PC-3 (cell line): Measurements from ENCODE around the gene MEDAG. TPM values are rescaled to one million over a fixed set of nuclear protein-coding genes. Genes with fewer than 3 reads are reported as not detected.

ENCODE experiments used
- ATAC-seq: fragments of 200-7000 bp; cut with Tn5 transposase; 2 replicates; pipeline ENCODE4 v1.9.1; 2020; ENCODE audit warnings: mild to moderate bottlenecking, moderate library complexity
- BruUV-seq: library from RNA; stranded (reverse); fragments of 400-500 nt; replicated peaks from 2 replicates; lab custom pipeline; 2021; lab: Mats Ljungman, UMichigan
- CTCF ChIA-PET: fragments of 300-600 bp; sonication (Branson Sonifier 250); formaldehyde crosslinking; loops from one replicate; lab custom pipeline; 2022; ENCODE audit warnings: antibody characterized with exemption; lab: Charles Lee
- POLR2A ChIA-PET: fragments of 300-600 bp; sonication (Branson Sonifier 250); formaldehyde crosslinking; loops from one replicate; lab custom pipeline; 2022; ENCODE audit warnings: antibody characterized with exemption; ENCODE audit not compliant: unreplicated experiment; lab: Charles Lee
- DNase-seq: peaks from one replicate; pipeline ENCODE4 v3.0.0-alpha.2; 2015
- H2AFZ ChIP-seq: fragments of 300-600 bp; sonication (generic); 2 replicates; pipeline ENCODE4 v1.6.0; 2016; ENCODE audit warnings: antibody characterized with exemption, low read length
- H3F3A ChIP-seq: fragments of 300-600 bp; sonication (generic); one replicate; pipeline ENCODE4 v1.6.0; 2017; ENCODE audit warnings: antibody characterized with exemption, low read length, control low read depth, mild to moderate bottlenecking; ENCODE audit not compliant: unreplicated experiment
- H3K27ac ChIP-seq: fragments of 300-600 bp; sonication (generic); 2 replicates; pipeline ENCODE4 v1.5.1; 2016; ENCODE audit warnings: mild to moderate bottlenecking, low read length
- H3K27me3 ChIP-seq: fragments of 300-600 bp; sonication (generic); 2 replicates; pipeline ENCODE4 v1.6.1; 2016; ENCODE audit warnings: low read length, mixed read lengths
- H3K36me3 ChIP-seq: fragments of 300-600 bp; sonication (generic); 2 replicates; pipeline ENCODE4 v1.6.1; 2016; ENCODE audit warnings: low read depth, mixed run types, low read length, mixed read lengths
- H3K4me1 ChIP-seq: fragments of 300-600 bp; sonication (generic); 2 replicates; pipeline ENCODE4 v1.5.1; 2016; ENCODE audit warnings: low read length; ENCODE audit not compliant: insufficient read depth
- H3K4me2 ChIP-seq: fragments of 300-600 bp; sonication (generic); 2 replicates; pipeline ENCODE4 v1.6.0; 2016; ENCODE audit warnings: low read length
- H3K4me3 ChIP-seq: fragments of 300-600 bp; sonication (generic); 2 replicates; pipeline ENCODE4 v1.5.1; 2016; ENCODE audit warnings: mild to moderate bottlenecking, low read length, mixed read lengths
- H3K79me2 ChIP-seq: fragments of 300-600 bp; sonication (generic); 2 replicates; pipeline ENCODE4 v1.6.1; 2017; ENCODE audit warnings: low read length, mixed read lengths
- H3K9ac ChIP-seq: fragments of 300-600 bp; sonication (generic); 2 replicates; pipeline ENCODE4 v1.6.0; 2016; ENCODE audit warnings: mild to moderate bottlenecking, low read length
- H3K9me2 ChIP-seq: fragments of 300-600 bp; sonication (generic); replicated peaks from 2 replicates; pipeline ENCODE4 v1.6.1; 2016; ENCODE audit warnings: mixed run types, low read length, mixed read lengths
- H3K9me3 ChIP-seq: fragments of 300-600 bp; sonication (generic); 2 replicates; pipeline ENCODE4 v1.6.1; 2016; ENCODE audit warnings: low read length, mixed read lengths
- H4K20me1 ChIP-seq: fragments of 300-600 bp; sonication (generic); 2 replicates; pipeline ENCODE4 v1.6.1; 2016; ENCODE audit warnings: low read length, mixed read lengths
- EZH2 ChIP-seq: fragments of 300-600 bp; sonication (generic); IDR thresholded peaks from one replicate; pipeline ENCODE4 v1.6.1; 2017; ENCODE audit warnings: antibody characterized with exemption, mild to moderate bottlenecking, low read length; ENCODE audit not compliant: unreplicated experiment
- EZH2phosphoT487 ChIP-seq: fragments of 300-600 bp; sonication (generic); IDR thresholded peaks from 2 replicates; pipeline ENCODE4 v1.6.1; 2018; ENCODE audit warnings: mild to moderate bottlenecking, antibody characterized with exemption, low read length, borderline replicate concordance
- intact Hi-C: fragments of 100-400 bp; cut with micrococcal nuclease; formaldehyde crosslinking; loops from 2 replicates; pipeline ENCODE4 v1.9.0; 2023
- total RNA-seq: library from RNA; depleted of rRNA; stranded (reverse); fragments of >200 nt; gene quantifications from 2 replicates; pipeline ENCODE4 v1.2.3, GENCODE V29; 2014
- TF ChIP-seq, protein P1 (sequence below): fragments of 300-600 bp; sonication (generic); conservative IDR thresholded peaks from 2 replicates; pipeline ENCODE4 v1.5.1; 2017; ENCODE audit warnings: antibody characterized with exemption, low read depth, mild to moderate bottlenecking, low read length

MEDAG gene
- total RNA-seq, 1 experiment from 2014 or later, result not detected

DNA sequence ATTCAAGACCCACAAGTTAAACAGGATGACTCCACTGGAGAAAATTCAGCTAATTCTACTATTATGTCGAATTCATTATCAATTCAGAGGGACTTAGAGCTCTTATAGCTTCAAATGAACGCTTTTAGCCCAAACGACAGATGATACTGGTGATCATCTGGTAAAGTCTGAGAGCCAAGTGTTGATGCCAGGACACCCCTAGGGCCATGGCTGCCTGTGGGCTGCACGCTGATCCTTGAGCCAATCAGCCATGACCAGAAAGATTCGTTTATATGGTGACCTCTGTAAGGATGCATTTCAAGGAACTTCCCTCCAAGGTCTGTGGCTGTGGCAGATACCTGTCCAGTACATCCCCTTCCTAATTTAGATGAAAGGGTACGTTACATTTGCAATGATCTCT lies 10.9 kb downstream of the MEDAG start:
- Histone ChIP-seq H3K4me3 (no peak overlapping the region), H3K79me2 (no peaks in the 10 kb centered on the region), H2AFZ (no peak overlapping the region), H3K27me3 (peaks cover 70% of the 10 kb centered on the region), H3K36me3 (no peaks in the 10 kb centered on the region), H3K4me1 (no peaks in the 10 kb centered on the region), H3K4me2 (no peak overlapping the region), H4K20me1 (no peaks in the 10 kb centered on the region), H3K27ac (no peak overlapping the region), H3F3A (no peaks in the 10 kb centered on the region), H3K9me2 (no peaks in the 10 kb centered on the region), H3K9me3 (no peaks in the 10 kb centered on the region), H3K9ac (no peak overlapping the region)
- ChIA-PET CTCF (no interaction called here), POLR2A (no interaction called here)
- intact Hi-C loops, result no loop called here
- no peak for DNase-seq
- ATAC-seq, result no peak
- TF ChIP-seq EZH2phosphoT487 (no peak), EZH2 (no peak)
- TF ChIP-seq, protein P1, sequence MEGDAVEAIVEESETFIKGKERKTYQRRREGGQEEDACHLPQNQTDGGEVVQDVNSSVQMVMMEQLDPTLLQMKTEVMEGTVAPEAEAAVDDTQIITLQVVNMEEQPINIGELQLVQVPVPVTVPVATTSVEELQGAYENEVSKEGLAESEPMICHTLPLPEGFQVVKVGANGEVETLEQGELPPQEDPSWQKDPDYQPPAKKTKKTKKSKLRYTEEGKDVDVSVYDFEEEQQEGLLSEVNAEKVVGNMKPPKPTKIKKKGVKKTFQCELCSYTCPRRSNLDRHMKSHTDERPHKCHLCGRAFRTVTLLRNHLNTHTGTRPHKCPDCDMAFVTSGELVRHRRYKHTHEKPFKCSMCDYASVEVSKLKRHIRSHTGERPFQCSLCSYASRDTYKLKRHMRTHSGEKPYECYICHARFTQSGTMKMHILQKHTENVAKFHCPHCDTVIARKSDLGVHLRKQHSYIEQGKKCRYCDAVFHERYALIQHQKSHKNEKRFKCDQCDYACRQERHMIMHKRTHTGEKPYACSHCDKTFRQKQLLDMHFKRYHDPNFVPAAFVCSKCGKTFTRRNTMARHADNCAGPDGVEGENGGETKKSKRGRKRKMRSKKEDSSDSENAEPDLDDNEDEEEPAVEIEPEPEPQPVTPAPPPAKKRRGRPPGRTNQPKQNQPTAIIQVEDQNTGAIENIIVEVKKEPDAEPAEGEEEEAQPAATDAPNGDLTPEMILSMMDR, result no peak
- no TSS peak for BruUV-seq

DNA sequence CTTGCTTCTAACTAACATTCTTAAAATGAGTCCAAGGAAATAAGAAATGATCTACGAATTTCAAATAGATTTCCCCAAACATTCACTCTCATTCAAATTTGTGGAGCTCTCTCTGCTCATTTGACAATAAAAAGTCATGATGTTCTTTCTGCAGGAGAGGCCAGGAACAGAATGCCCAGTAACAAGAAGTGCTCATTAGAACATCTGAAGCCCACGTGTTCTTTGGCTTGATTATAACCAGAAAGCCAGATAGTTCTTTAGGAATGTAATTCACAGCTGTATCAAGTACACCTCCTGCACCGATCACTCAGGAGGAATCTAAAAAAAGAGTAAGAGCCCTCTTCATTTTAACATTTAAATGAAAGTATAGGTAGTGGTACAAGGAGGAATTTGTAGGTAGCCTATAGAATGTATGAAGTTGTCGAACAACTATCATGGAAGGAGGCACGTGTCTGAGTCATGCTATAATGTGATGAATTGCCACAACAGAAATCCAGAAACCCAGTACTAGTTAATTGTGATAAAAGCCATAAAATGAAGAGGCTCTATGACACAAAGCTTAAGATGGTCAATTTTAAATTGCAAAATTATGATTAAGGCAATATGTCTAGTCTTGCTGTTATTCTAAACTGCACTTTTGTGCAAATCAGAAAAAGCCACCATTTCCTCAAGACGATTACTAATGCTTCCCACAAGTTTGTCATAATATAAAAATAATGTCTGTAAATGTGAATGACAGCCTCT lies 12.8 kb downstream of the MEDAG start:
- ATAC-seq, result no peak
- H3K27ac ChIP-seq, result no peak overlapping the region
- H3K36me3 ChIP-seq, result no peaks in the 10 kb centered on the region
- no peaks in the 10 kb centered on the region for H3K9me2 ChIP-seq
- TF ChIP-seq EZH2 (no peak), EZH2phosphoT487 (no peak)
- TF ChIP-seq, protein P1, result no peak
- no peaks in the 10 kb centered on the region for H4K20me1 ChIP-seq
- no peak overlapping the region for H3K4me3 ChIP-seq
- no peaks in the 10 kb centered on the region for H3K79me2 ChIP-seq
- no peaks in the 10 kb centered on the region for H3F3A ChIP-seq
- no peak overlapping the region for H3K4me2 ChIP-seq
- H3K9me3 ChIP-seq, result no peaks in the 10 kb centered on the region
- no peak overlapping the region for H3K9ac ChIP-seq
- intact Hi-C loops, result no loop called here
- no peaks in the 10 kb centered on the region for H3K4me1 ChIP-seq
- CTCF ChIA-PET, result no interaction called here
- DNase-seq, result no peak
- BruUV-seq, result no TSS peak
- peaks cover 78% of the 10 kb centered on the region for H3K27me3 ChIP-seq
- POLR2A ChIA-PET, result no interaction called here
- H2AFZ ChIP-seq, result no peak overlapping the region

DNA sequence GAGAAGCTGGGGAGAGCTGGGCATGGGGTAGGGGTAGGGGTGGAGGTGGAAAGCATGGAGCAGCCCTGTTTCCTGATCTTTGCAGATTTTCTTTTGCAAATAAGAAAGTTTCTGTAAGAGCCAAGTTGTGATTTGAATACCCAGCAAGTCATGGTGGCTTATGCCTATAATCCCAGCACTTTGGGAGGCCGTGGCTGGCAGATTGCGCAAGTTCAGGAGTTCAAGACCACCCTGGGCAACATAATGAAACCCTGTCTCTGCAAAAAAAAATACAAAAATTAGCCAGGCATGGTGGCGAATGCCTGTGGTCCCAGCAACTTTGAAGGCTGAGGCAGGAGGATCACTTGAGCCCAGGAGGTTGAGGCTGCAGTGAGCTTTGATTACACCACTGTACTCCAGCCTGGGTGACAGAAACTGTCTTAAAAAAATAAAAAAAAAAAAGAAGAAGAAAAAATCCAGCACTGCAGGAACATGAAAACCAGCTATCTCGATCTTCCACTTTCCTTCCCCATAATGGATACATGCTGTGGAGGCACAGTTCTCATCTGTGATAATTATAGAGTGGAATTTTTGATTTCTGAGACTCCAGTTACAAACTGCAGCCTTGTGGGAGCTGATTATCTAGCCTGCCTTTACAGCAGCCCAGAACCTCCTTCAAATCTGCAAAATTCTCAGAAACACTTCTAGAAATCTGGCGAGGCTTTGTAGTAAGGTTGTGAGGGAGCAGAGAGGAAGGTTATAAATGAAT lies 14.3 kb downstream of the MEDAG start:
- Histone ChIP-seq H3K27me3 (peaks cover 83% of the 10 kb centered on the region), H4K20me1 (no peaks in the 10 kb centered on the region), H3F3A (no peaks in the 10 kb centered on the region), H3K4me1 (no peaks in the 10 kb centered on the region), H2AFZ (no peak overlapping the region), H3K4me3 (no peak overlapping the region), H3K36me3 (no peaks in the 10 kb centered on the region), H3K27ac (no peak overlapping the region), H3K4me2 (no peak overlapping the region), H3K79me2 (no peaks in the 10 kb centered on the region), H3K9me3 (no peaks in the 10 kb centered on the region), H3K9ac (no peak overlapping the region), H3K9me2 (no peaks in the 10 kb centered on the region)
- intact Hi-C loops, result no loop called here
- no peak for DNase-seq
- ATAC-seq, result no peak
- BruUV-seq, result no TSS peak
- POLR2A ChIA-PET, result no interaction called here
- no peak for TF ChIP-seq EZH2phosphoT487
- TF ChIP-seq, protein P1, result no peak
- CTCF ChIA-PET, result no interaction called here
